GM21447 (cell line): ENCODE results near the gene MMAB.

Source experiments
- ATAC-seq: cut with Tn5 transposase; IDR thresholded peaks from one replicate; pipeline ENCODE4 v1.9.1; 2021; ENCODE audit not compliant: unreplicated experiment

Gene MMAB

DNA sequence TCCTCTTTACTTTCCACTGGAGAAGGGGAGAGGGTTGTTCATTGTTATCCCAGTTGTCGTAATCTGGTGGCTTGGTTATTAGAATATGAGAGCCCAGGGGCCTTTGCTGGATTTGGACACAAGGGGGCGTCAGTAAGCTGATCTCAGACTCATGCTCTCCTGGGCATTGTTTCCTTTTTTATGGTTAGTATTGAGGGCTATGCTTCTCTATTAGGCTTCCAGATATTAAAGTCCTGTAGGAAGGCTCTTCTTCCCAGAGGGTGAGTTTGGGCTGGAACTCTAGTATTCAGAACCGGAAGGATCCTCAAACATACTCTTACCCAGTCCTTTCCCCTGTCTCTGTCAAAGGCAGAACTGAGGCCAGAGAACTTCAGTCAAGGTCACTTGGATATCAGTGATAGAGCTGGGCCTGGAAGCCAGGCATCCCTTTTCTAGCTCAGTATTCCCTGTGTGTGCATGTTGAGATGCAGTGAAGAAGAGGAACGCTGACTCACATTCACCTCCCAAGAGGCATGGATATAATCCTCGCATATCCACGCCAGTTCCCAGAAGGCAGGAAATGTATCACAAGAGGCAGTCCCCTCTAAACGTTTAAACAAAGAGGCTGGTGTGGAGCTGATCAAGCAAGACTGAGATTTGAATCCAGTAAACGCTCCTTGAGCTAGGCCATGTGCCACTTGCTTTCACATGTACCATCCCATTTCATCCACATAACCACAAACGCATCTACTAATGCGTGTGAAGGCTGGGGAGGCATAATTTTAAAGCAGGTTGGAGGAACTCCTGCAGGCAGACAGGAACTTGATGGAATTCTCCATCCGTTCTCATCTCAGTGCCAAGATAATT, 54.3 kb downstream of the MMAB start:
- no peak for ATAC-seq

DNA sequence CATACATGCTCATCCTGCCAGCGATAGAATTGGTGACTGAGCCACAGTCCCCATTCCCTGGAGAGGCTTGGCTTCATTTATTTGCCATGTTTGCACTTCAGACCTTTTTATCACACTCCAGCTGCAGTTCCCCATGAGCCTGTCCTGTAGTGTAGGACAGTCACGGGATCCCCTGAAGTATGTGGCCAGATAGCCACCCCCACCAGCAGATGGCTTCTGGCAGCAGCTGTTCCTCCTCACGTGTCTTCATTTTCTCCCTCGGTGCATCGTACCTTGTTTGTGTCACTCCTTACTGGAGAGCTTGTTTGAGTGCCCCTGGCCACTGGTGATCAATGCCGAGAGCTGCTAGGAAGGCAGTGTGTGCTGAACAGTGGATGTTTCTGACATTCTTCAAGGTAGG, 55.7 kb downstream of the MMAB start:
- no peak for ATAC-seq

- no peak for ATAC-seq
Observed at GRCh38 chr12:109513977-109514376, 59.3 kb downstream of the MMAB start.

GRCh38 chr12:109513051-109513450, 60.3 kb downstream of the MMAB start:
- ATAC-seq: no peak

GRCh38 chr12:109512608-109513007, 60.7 kb downstream of the MMAB start:
- ATAC-seq: no peak

GRCh38 chr12:109510196-109510595, 63.1 kb downstream of the MMAB start:
- ATAC-seq: no peak

DNA sequence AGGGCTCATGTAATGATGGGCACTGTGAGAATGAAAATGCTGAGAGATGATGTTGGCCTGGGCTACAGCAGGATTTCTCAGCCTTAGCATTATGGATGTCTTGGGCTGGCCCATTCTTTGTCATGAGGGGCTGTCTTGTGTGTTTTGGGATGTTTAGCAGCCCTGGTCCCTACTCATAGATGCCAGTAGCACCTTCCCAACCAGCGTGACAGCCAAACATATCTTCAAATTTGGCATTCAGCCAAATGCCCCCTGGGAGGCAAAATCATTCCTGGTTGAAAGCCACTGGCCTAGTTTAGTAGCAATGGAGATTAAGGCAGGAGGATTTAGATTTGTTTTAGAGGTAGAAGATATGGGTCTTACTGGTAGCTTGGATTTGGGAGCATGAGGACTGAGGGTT, 69.2 kb downstream of the MMAB start:
- no peak for ATAC-seq
